Stimulated activated CD8-positive, alpha-beta memory T cell treated with anti-CD3 and anti-CD28 coated beads, Interleukin-7, amount 100 ng/mL, for 4 hours (primary cell): Measurements from ENCODE around the gene RARA.
A peak's percentile ranks its signal among the peaks of the same experiment; 100 is the strongest.
"Not testable (repeated sequence)": the region's sequence is repeated elsewhere in the genome, so short reads cannot be mapped to it uniquely, and the experiment has no call there.

Experiments used
- DNase-seq, 2 donors: peaks; one replicate each; pipeline ENCODE4 v3.0.0-alpha.2; 2020; ENCODE audit warnings: low read depth in 2 of 2

RARA gene

DNA sequence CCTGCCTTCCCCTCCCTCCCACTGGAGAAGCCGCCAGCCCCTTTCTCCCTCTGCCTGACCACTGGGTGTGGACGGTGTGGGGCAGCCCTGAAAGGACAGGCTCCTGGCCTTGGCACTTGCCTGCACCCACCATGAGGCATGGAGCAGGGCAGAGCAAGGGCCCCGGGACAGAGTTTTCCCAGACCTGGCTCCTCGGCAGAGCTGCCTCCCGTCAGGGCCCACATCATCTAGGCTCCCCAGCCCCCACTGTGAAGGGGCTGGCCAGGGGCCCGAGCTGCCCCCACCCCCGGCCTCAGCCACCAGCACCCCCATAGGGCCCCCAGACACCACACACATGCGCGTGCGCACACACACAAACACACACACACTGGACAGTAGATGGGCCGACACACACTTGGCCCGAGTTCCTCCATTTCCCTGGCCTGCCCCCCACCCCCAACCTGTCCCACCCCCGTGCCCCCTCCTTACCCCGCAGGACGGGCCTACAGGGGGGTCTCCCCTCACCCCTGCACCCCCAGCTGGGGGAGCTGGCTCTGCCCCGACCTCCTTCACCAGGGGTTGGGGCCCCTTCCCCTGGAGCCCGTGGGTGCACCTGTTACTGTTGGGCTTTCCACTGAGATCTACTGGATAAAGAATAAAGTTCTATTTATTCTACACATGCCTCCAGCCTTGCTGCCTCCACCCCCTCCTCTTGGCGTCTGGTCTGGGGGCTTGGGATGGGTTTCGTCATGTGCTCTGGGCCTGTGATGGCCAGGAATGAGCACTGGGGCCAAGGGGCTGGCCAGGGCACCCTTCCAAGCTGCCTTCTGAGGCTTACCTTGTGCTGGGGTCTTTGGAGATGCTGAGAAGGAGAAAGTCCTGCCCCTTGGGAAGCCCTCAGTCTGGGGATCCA, 48.3 kb downstream of the RARA start:
- no peak for DNase-seq

- DNase-seq, result peak; percentile 77 to 79
Observed at GRCh38 chr17:40358323-40359038, 49.5 kb downstream of the RARA start.

DNA sequence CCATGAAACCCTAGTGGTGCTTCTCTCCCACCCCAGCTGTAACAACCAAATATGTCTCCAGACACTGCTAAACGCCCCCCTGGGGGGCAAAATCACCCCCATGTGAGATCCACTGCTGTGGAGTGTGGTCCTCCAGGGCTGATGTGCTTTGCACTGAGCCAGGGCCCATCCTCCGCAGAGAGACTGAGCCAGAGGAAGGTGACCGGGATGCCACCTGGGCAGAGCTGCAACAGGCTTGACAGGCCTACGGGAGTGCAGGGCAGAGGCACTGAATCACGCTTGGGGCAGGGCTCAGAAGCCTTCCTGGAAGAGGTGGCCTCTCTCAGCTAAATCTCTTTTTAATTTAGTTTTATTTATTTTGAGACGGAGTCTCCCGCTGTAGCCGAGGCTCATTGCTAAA, 51.1 kb downstream of the RARA start:
- no peak for DNase-seq

GRCh38 chr17:40361063-40361924, 52.3 kb downstream of the RARA start:
- DNase-seq, result no peak

DNA sequence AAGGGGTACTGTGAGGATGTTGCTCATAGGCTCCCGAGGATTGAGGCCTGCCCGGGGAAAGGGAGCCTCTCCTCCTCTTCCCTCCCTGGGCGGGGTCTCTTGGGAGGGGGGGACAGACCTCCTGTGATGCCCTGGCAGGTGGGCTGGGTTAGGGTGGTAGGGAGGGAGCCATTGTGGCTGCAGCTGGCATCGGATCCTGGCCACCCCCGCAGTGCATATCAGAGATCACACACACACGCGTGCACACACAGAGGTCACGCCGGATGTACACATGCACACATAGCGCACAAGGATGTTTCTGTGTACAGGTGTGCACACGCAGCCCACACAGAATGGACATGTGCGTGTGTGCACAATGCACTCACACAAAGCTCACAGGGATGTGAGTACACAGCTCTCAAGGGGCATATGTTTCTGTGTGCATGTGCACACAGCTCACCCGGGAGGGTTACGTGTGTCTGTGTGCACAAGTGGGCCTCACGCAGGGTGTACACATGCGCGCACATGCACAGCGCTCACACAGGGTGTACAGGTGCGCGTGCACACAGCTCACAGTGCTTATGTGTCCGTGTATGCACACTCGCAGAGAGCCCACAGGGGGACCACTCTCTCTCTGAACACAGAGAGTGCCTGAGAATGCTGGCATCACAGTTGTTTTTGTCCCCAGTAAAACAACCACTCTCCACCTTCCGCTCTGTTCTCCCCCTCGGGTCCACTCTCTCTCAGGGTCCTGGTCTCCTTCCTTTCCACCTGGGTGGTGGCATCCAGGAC, 53.1 kb downstream of the RARA start:
- DNase-seq, result no peak

GRCh38 chr17:40362696-40363110, 53.7 kb downstream of the RARA start:
- DNase-seq, result peak; percentile 53 to 69

GRCh38 chr17:40363111-40363827, 54.3 kb downstream of the RARA start:
- DNase-seq, result no peak

- no peak for DNase-seq
Observed at GRCh38 chr17:40364121-40364861, 55.3 kb downstream of the RARA start, which contains the start of gene GJD3. Gene GJD3 (minus strand): TSS chr17:40364737. CDS start chr17:40363815, 922 bp downstream.

DNA sequence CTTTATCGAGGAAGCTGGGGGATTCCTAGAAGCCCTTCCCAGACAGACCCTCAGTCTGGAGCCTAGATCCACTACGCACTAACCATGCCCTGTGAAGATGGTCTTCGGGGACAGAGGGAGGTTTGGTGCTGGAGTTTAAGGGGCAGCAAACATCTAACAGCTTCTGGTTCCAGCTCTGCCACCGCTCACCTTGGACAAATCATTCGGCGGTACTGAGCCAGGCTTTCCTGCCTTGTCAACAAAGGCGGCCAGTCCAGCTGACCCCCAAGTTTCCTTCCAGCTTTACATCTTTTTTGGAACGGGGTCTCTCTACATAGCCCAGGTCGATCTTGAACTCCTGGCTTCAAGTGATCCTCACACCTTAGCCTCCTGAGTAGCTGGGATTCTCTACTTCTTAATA, 55.9 kb downstream of the RARA start:
- no peak for DNase-seq

GRCh38 chr17:40366076-40366860, 57.3 kb downstream of the RARA start:
- DNase-seq, result no peak

- DNase-seq, result no peak
Observed at GRCh38 chr17:40366861-40367518, 58.0 kb downstream of the RARA start.

DNA sequence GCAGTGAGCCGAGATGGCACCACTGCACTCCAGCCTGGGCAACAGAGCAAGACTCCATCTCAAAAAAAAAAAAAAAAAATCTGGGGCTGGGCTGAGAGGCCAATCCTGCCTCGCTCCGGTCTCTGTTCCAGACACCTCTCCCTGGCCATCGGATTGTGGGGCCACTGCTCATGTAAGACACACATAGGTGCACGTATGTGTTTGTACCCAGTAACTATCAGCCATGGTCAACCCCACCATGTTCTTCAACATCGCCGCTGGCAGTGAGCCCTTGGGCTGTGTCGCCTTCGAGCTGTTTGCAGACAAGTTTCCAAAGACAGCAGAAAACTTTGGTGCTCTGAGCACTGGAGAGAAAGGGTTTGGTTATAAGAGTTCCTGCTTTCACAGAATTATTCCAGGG, 58.7 kb downstream of the RARA start:
- not testable (repeated sequence) for DNase-seq

GRCh38 chr17:40369923-40370322, 60.9 kb downstream of the RARA start:
- DNase-seq, result no peak

- DNase-seq, result no peak
Observed at GRCh38 chr17:40371261-40371929, 62.4 kb downstream of the RARA start.

GRCh38 chr17:40372031-40372430, 63.1 kb downstream of the RARA start:
- DNase-seq, result no peak

GRCh38 chr17:40372644-40373043, 63.7 kb downstream of the RARA start:
- not testable (repeated sequence) for DNase-seq

DNA sequence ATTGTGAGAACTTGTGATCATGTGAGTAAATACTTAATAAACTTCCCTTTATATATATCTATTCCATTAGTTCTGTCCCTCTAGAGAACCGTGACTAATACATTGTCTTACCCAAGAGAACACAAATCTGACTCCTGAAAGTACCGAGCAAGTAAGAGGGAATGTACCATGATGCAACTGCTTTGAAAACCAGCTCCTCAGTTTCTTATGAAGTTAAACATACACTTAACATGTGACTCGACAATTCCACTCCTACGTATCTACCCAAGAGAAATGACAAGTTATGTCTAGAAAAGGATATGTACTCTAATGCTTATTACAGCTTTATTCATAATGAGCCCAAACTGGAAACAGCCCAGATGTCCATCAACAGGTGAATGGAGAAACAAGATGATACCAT, 64.3 kb downstream of the RARA start:
- DNase-seq, result no peak

GRCh38 chr17:40373999-40374398, 65.0 kb downstream of the RARA start:
- no peak for DNase-seq
